ENCODE measurements around the gene DAW1. TPM values are rescaled to one million over a fixed set of nuclear protein-coding genes. Genes with fewer than 3 reads are reported as not detected.

The DAW1 gene
- polyA plus RNA-seq, 1 of the 3 experiments (the other 2 are of a cell fraction) = 1.2 TPM

GRCh38 chr2:227876300-227876801 lies 4.9 kb downstream of the DAW1 start:
- no peaks in the 10 kb centered on the region for H3K79me2 ChIP-seq (ENCODE audit: insufficient read depth)
- no peaks in the 10 kb centered on the region for H3K27me3 ChIP-seq (ENCODE audit: insufficient read depth)
- H3F3A ChIP-seq (replicated peaks; ENCODE audit: insufficient read depth) = peaks cover 32% of the 10 kb centered on the region
- 5% methylated on average over 6 of the region's 6 CpGs for WGBS (ENCODE audit: low lambda C conversion rate)
- peak overlapping the region; percentile 24; the same call in 1 of the 2 replicates for H3K9ac ChIP-seq
- ChIA-PET POLR2A (no interaction called here), CTCF (interaction anchor here (4.5 to 6.0 kb wide), 2 partner anchors 14 kb away, joined by 21 to 26 read pairs; no protein-coding TSS in a partner anchor)
- H3K9me3 ChIP-seq = no peaks in the 10 kb centered on the region
- no peak for DNase-seq
- 0 out of 2 replicates have a peak overlapping the region, but pooled peaks have one; percentile 25 for H2AFZ ChIP-seq (ENCODE audit: low read depth)
- peak overlapping the region; percentile 60 for H3K4me2 ChIP-seq
- no peaks in the 10 kb centered on the region for H3K9me2 ChIP-seq
- no peaks in the 10 kb centered on the region for H3K36me3 ChIP-seq (replicated peaks in 1 of 2; ENCODE audit: control insufficient read depth in 1 of 2, insufficient read depth in 2 of 2, low read length in 1 of 2)
- no peak for TF ChIP-seq CHD2 (IDR thresholded peaks at IDR 0.05; ENCODE audit: low read length, partially characterized antibody)
- no peak for TF ChIP-seq EP300 (IDR thresholded peaks at IDR 0.05; ENCODE audit: borderline replicate concordance in 1 of 2, low read depth in 1 of 2, low read length in 1 of 2)
- TF ChIP-seq USF1 (IDR thresholded peaks at IDR 0.05; ENCODE audit: borderline replicate concordance, low read depth) = peak; percentile 64; the same call in 1 of the 2 replicates
- 0 out of 2 replicates have a peak, but pooled peaks have one; percentile 8 for TF ChIP-seq MAX (IDR thresholded peaks at IDR 0.05; ENCODE audit: low read depth)
- TF ChIP-seq USF2 (IDR thresholded peaks at IDR 0.05; ENCODE audit: borderline replicate concordance, low read depth, low read length) = no peak
- TF ChIP-seq RCOR1 (IDR thresholded peaks at IDR 0.05; ENCODE audit: low read length) = no peak
- no peak for TF ChIP-seq SIN3A (IDR thresholded peaks at IDR 0.05; ENCODE audit: borderline replicate concordance, low read depth, low read length)
- TF ChIP-seq GATA2 (CRISPR knock-in tag; IDR thresholded peaks at IDR 0.05) = no peak
- 0 out of 2 replicates have a peak, but pooled peaks have one; percentile 14 for TF ChIP-seq TEAD4 (IDR thresholded peaks at IDR 0.05; ENCODE audit: borderline replicate concordance, insufficient read depth)
- TF ChIP-seq TAF1 (IDR thresholded peaks at IDR 0.05; ENCODE audit: borderline replicate concordance, low read depth, low read length) = no peak
- peak; percentile 6; the same call in 1 of the 2 replicates for TF ChIP-seq RXRA (IDR thresholded peaks at IDR 0.05; ENCODE audit: borderline replicate concordance, low read depth)
- no peak for TF ChIP-seq MXI1 (IDR thresholded peaks at IDR 0.05; ENCODE audit: low read depth, low read length)
- TF ChIP-seq YY1 (IDR thresholded peaks at IDR 0.05; ENCODE audit: low read depth) = no peak
- no peak for TF ChIP-seq MEF2A (IDR thresholded peaks at IDR 0.05; ENCODE audit: borderline replicate concordance, low read depth)
- TF ChIP-seq CTCF (IDR thresholded peaks at IDR 0.05) = no peak
- no peak for TF ChIP-seq RFX5 (IDR thresholded peaks at IDR 0.05; ENCODE audit: low read length)
- TF ChIP-seq TCF12 (IDR thresholded peaks at IDR 0.05) = no peak
- no peak for TF ChIP-seq POLR2AphosphoS5 (IDR thresholded peaks at IDR 0.05; ENCODE audit: low read depth, low read length)
- TF ChIP-seq EZH2phosphoT487 (IDR thresholded peaks at IDR 0.05; ENCODE audit: borderline replicate concordance, low read depth) = no peak
- TF ChIP-seq FOSL2 (IDR thresholded peaks at IDR 0.05; ENCODE audit: borderline replicate concordance, low read depth) = peak; percentile 23
- TF ChIP-seq PBX3 (IDR thresholded peaks at IDR 0.05) = 0 out of 2 replicates have a peak, but pooled peaks have one; percentile 6
- TF ChIP-seq JUND (IDR thresholded peaks at IDR 0.05) = no peak
- TF ChIP-seq ELF1 (IDR thresholded peaks at IDR 0.05) = no peak
- no peak for TF ChIP-seq FOXM1 (IDR thresholded peaks at IDR 0.05; ENCODE audit: low read depth)
- no peak for TF ChIP-seq IRF3 (IDR thresholded peaks at IDR 0.05; ENCODE audit: low read depth, low read length)
- H3K4me1 ChIP-seq (ENCODE audit: control insufficient read depth in 1 of 2, insufficient read depth in 2 of 2, low read depth in 1 of 2, low read length in 1 of 2) = peaks cover 2 to 36% of the 10 kb centered on the region in 2 experiments; a peak in 3 of 4 replicates
- peak overlapping the region in 1 of 2 experiments; percentile 61; a peak in 2 of 4 replicates for H3K27ac ChIP-seq (ENCODE audit: low read depth in 2 of 2, low read length in 1 of 2)
- no peaks in the 10 kb centered on the region for H4K20me1 ChIP-seq (ENCODE audit: insufficient read depth)
- H3K4me3 ChIP-seq (ENCODE audit: low read depth in 2 of 2, low read length in 1 of 2) = no peak overlapping the region

Data from SK-N-SH (cell line).